ENCODE results near the gene FGFR4.

- TF ChIP-seq CTCF (IDR thresholded peaks at IDR 0.05) = no peak
- TF ChIP-seq POLR2A (IDR thresholded peaks at IDR 0.05) = no peak
Observed at GRCh38 chr5:177098120-177098469, 11.4 kb downstream of the FGFR4 start.

Measured in testis (tissue), 2 donors.